Psoas muscle (tissue), 8 donors: ENCODE results near the gene ENTPD3. TPM values are rescaled to one million over a fixed set of nuclear protein-coding genes. Genes with fewer than 3 reads are reported as not detected.
A peak's percentile ranks its signal among the peaks of the same experiment; 100 is the strongest.

ENCODE experiments used
- ATAC-seq, 4 donors: fragments of 200-7000 bp; cut with Tn5 transposase; one replicate each; pipeline ENCODE4 v1.9.1; 2020; ENCODE audit warnings: moderate library complexity in 3 of 4, mild to moderate bottlenecking in 2 of 4
- DNase-seq, 2 donors: peaks; one replicate each; pipeline ENCODE4 v3.0.0-alpha.2; 2020
- H3K27ac ChIP-seq: fragments of 200-600 bp; one replicate; pipeline ENCODE4 v1.8.0; 2022
- H3K27me3 ChIP-seq, 3 donors: fragments of 200-600 bp in 1 of 3; one replicate each; pipeline versions ENCODE4 v1.6.1 to v1.8.0; 2013 to 2022; ENCODE audit warnings: low read length in 2 of 3, mild to moderate bottlenecking in 2 of 3, moderate library complexity in 1 of 3; ENCODE audit not compliant: insufficient read depth in 3 of 3
- H3K36me3 ChIP-seq, 2 donors: fragments of 200-600 bp in 1 of 2; one replicate each; pipeline versions ENCODE4 v1.6.1 to v1.8.0; 2013 to 2022; ENCODE audit warnings: low read depth in 1 of 2, mild to moderate bottlenecking in 1 of 2, moderate library complexity in 1 of 2; ENCODE audit not compliant: insufficient read depth in 1 of 2
- H3K4me1 ChIP-seq: fragments of 200-600 bp; one replicate; pipeline ENCODE4 v1.8.0; 2022
- H3K4me3 ChIP-seq: fragments of 200-600 bp; one replicate; pipeline ENCODE4 v1.8.0; 2022; ENCODE audit warnings: mild to moderate bottlenecking
- H3K9me3 ChIP-seq: fragments of 200-600 bp; one replicate; pipeline ENCODE4 v1.8.0; 2022
- CTCF ChIP-seq: fragments of 200-600 bp; IDR thresholded peaks from one replicate; pipeline ENCODE4 v1.8.0; 2022; ENCODE audit warnings: antibody characterized with exemption
- WGBS, 3 donors: extraction: QIAGEN DNeasy Blood & Tissue Kit; methylation state at CpG; one replicate each; pipeline versions ENCODE4 v1.1.6 to v1.1.7; 2013; 5-methylcytosine and 5-hydroxymethylcytosine counted together
- intact Hi-C, 2 donors: fragments of 100-400 bp; cut with DNase I; formaldehyde crosslinking; loops; one replicate each; pipeline versions ENCODE4 v1.11.0 to v1.14.2; 2022
- polyA plus RNA-seq, 3 donors: library from polyadenylated mRNA; stranded (reverse); fragments of 200-250 nt; gene quantifications; one replicate each; pipeline ENCODE4 v1.2.3, GENCODE V29; 2013
- total RNA-seq, 4 donors: library from RNA; stranded (reverse); fragmentation: NEBNext Ultra II Directional in 2 of 4; extraction: Animal tissue kit (Norgen Biotek cat#: 25700) in 2 of 4; gene quantifications; one replicate each; pipeline versions ENCODE4 v1.2.1 to v1.2.4, GENCODE V29; 2021 to 2023
- donor health status: healthy with polysubstance abuse.
- donor health status: DM: no; HTN: no; CAD: no; lungs with moderate emphysema.
- donor health status: Bipolar disorder and iron deficiency.
- donor health status: healthy.
- donor health status: DM: yes; HTN: yes; CAD: no.
- donor health status: DM: no; HTN: no; CAD: no.
- donor health status: DM: no; HTN: no; CAD: no.
- donor health status: DM: yes; HTN: yes; CAD: no.

The ENTPD3 gene
- total and polyA plus RNA-seq, 7 donors: 0.22 to 0.54 (median 0.30) TPM

GRCh38 chr3:40468018-40468417 lies 81.0 kb downstream of the ENTPD3 start:
- Histone ChIP-seq H3K27ac (no peak overlapping the region), H3K4me3 (no peak overlapping the region), H3K9me3 (no peaks in the 10 kb centered on the region), H3K27me3 (no peaks in the 10 kb centered on the region), H3K36me3 (peaks cover 7 to 50% of the 10 kb centered on the region in 2 donors), H3K4me1 (no peaks in the 10 kb centered on the region)
- no peak for ATAC-seq
- 83 to 92% (median 84%) methylated on average over 4 of the region's 4 CpGs for WGBS, 3 donors
- no peak for DNase-seq
- intact Hi-C loops: loop anchor here in 1 of 2 donors (5.0 kb wide), 1 partner anchor 39 kb away; the partner anchor contains the start of gene ZNF620
- no peak for TF ChIP-seq CTCF

- H3K4me3 ChIP-seq: no peak overlapping the region
- H3K27me3 ChIP-seq: no peaks in the 10 kb centered on the region
- H3K27ac ChIP-seq: no peak overlapping the region
- peaks cover 0 to 23% of the 10 kb centered on the region in 2 donors for H3K36me3 ChIP-seq
- no peaks in the 10 kb centered on the region for H3K4me1 ChIP-seq
- no peaks in the 10 kb centered on the region for H3K9me3 ChIP-seq
- intact Hi-C loops: no loop called here
- WGBS, 3 donors: 90 to 94% (median 92%) methylated on average over 4 of the region's 4 CpGs
- ATAC-seq: no peak
- no peak for DNase-seq
- TF ChIP-seq CTCF: no peak
Measured at GRCh38 chr3:40470701-40471100, 83.7 kb downstream of the ENTPD3 start.

- Histone ChIP-seq H3K27me3 (no peaks in the 10 kb centered on the region), H3K4me3 (peak within 1 kb of the TSS; percentile 95), H3K9me3 (no peaks in the 10 kb centered on the region), H3K4me1 (peaks cover 3% of the 10 kb centered on the region), H3K27ac (peak within 1 kb of the TSS; percentile 81), H3K36me3 (peaks cover 6 to 34% of the 10 kb centered on the region in 2 donors)
- ATAC-seq (peak; percentile 92 to 97 (median 94)), DNase-seq (peak; percentile 77 to 87)
- no peak for TF ChIP-seq CTCF
- WGBS, 3 donors: 6 to 10% (median 8%) methylated on average over 45 to 48 of the region's 48 CpGs
- intact Hi-C loops: no loop called here
Measured at GRCh38 chr3:40476478-40477470, 89.8 kb downstream of the ENTPD3 start, which contains the start of gene ZNF619. Gene ZNF619 (plus strand): TSS chr3:40477122. CDS start chr3:40477980, 858 bp downstream.

GRCh38 chr3:40477666-40478065 lies 90.7 kb downstream of the ENTPD3 start:
- intact Hi-C loops: no loop called here
- peaks cover 6 to 43% of the 10 kb centered on the region in 2 donors for H3K36me3 ChIP-seq
- H3K4me3 ChIP-seq: peak overlapping the region; percentile 95
- H3K27me3 ChIP-seq: no peaks in the 10 kb centered on the region
- peak overlapping the region; percentile 81 for H3K27ac ChIP-seq
- DNase-seq (no peak), ATAC-seq (peak; percentile 60 to 84 (median 76))
- H3K4me1 ChIP-seq: peaks cover 3% of the 10 kb centered on the region
- no peaks in the 10 kb centered on the region for H3K9me3 ChIP-seq
- 36 to 41% (median 39%) methylated on average over 4 of the region's 4 CpGs for WGBS, 3 donors
- TF ChIP-seq CTCF: no peak

Other genes with a start within 250 kb of the ENTPD3 start
- 10 to 100 TPM; 60.1 to 75.8 (median 66.8) TPM for gene EIF1B, start 77.5 kb upstream of the ENTPD3 start, total RNA-seq
- 100 to 1,000 TPM in 2 of 3 donors, 10 to 100 TPM in 1; 86.1 to 205 (median 103) TPM for gene EIF1B, start 77.5 kb upstream of the ENTPD3 start, polyA plus RNA-seq
- gene RPL14, start 70.2 kb downstream of the ENTPD3 start, total RNA-seq: 1,000 to 10,000 TPM; 1,002 to 1,781 (median 1,436) TPM
- 1,000 to 10,000 TPM in 2 of 3 donors, 100 to 1,000 TPM in 1; 997 to 1,819 (median 1,123) TPM for gene RPL14, start 70.2 kb downstream of the ENTPD3 start, polyA plus RNA-seq
- 1 to 10 TPM; 3.2 to 4.9 (median 4.4) TPM for gene ZNF619, start 89.9 kb downstream of the ENTPD3 start, total RNA-seq
- gene ZNF619, start 89.9 kb downstream of the ENTPD3 start, polyA plus RNA-seq: 1 to 10 TPM in 2 of 3 donors, under 1 TPM in 1; 0.82 to 3.0 (median 1.6) TPM
- gene ZNF620, start 118.9 kb downstream of the ENTPD3 start, total RNA-seq: 1 to 10 TPM; 1.3 to 2.2 (median 2.1) TPM
- 1 to 10 TPM; 1.1 to 2.6 (median 1.2) TPM for gene ZNF620, start 118.9 kb downstream of the ENTPD3 start, polyA plus RNA-seq
- gene ZNF621, start 137.8 kb downstream of the ENTPD3 start, total RNA-seq: 1 to 10 TPM; 8.8 to 9.8 (median 9.1) TPM
- gene ZNF621, start 137.8 kb downstream of the ENTPD3 start, polyA plus RNA-seq: 1 to 10 TPM; 5.4 to 9.9 (median 7.6) TPM